Measurements from ENCODE around the gene RFX8. TPM values are rescaled to one million over a fixed set of nuclear protein-coding genes. Genes with fewer than 3 reads are reported as not detected.

Gene RFX8
- total and polyA plus RNA-seq, 2 of the 4 experiments (the other 2 are of a cell fraction) = 2.9 to 5.3 TPM

DNA sequence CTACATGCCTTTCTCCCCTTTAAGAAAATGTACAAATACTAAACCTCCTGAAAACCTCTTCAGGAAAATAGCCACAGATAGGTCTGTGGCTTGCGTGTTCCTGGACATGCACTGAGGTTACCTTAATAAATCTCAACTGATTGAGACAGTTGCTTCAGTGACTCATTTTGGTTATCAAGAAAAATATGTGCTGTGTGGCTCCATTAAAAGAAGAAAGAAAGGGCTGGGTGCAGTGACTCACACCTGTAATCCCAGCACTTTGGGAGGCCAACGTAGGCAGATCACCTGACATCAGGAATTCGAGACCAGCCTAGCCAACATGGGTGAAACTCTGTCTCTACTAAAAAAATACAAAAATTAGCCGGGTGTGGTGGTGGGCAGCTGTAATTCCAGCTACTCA, 114.7 kb downstream of the RFX8 start:
- no peaks in the 10 kb centered on the region for H3K79me1 ChIP-seq (ENCODE audit: low read depth in 1 of 2, low read length in 2 of 2)
- H3K36me3 ChIP-seq (ENCODE audit: control insufficient read depth, insufficient read depth, low read length) = no peaks in the 10 kb centered on the region
- H3K14ac ChIP-seq (replicated peaks; ENCODE audit: low read depth, low read length) = no peak overlapping the region
- no peak overlapping the region for H3K27ac ChIP-seq (ENCODE audit: insufficient read depth, low read length)
- H3K18ac ChIP-seq (ENCODE audit: low read depth, low read length) = no peak overlapping the region
- H3K4me2 ChIP-seq (ENCODE audit: low read depth, low read length) = no peak overlapping the region
- no peak overlapping the region for H2BK5ac ChIP-seq (ENCODE audit: low read depth, low read length, poor library complexity, severe bottlenecking)
- H3K4ac ChIP-seq (ENCODE audit: low read depth, low read length) = no peak overlapping the region
- no peak overlapping the region for H2BK120ac ChIP-seq (ENCODE audit: low read depth, low read length)
- 0 out of 2 replicates have a peak, but pooled peaks cover 4% of the 10 kb centered on the region for H3K9me1 ChIP-seq (ENCODE audit: insufficient read depth, low read length)
- H4K20me1 ChIP-seq (ENCODE audit: insufficient read depth, low read length) = no peaks in the 10 kb centered on the region
- H2BK15ac ChIP-seq (ENCODE audit: low read depth, low read length) = no peak overlapping the region
- H2AK9ac ChIP-seq (replicated peaks; ENCODE audit: low read depth, low read length, poor library complexity) = no peak overlapping the region
- no peak overlapping the region for H3K9ac ChIP-seq (ENCODE audit: low read depth, low read length)
- H2BK20ac ChIP-seq (ENCODE audit: low read depth, low read length) = no peak overlapping the region
- ATAC-seq (ENCODE audit: low read depth) = no peak
- BruUV-seq (replicated peaks) = no TSS peak
- H3K4me1 ChIP-seq (ENCODE audit: control insufficient read depth, insufficient read depth, low read length) = no peaks in the 10 kb centered on the region
- no CpG with 5 or more reads among the region's 4 CpGs for WGBS, 2 experiments (ENCODE audit: extremely low coverage in 2 of 2, insufficient read length in 1 of 2)
- H2AK5ac ChIP-seq (ENCODE audit: low read depth, low read length) = no peak overlapping the region
- no peak overlapping the region for H4K8ac ChIP-seq (ENCODE audit: low read depth in 2 of 2, low read length in 2 of 2)
- no peak overlapping the region for H4K5ac ChIP-seq (ENCODE audit: low read depth, low read length)
- peak; percentile 52 for DNase-seq
- dilution Hi-C loops (cut with HindIII; ENCODE audit: low sequenced_read_pairs, unreplicated experiment) = no loop called here
- no peak overlapping the region for H3K23ac ChIP-seq (ENCODE audit: low read depth, low read length)
- intact Hi-C loops (cut with micrococcal nuclease) = no loop called here
- in situ Hi-C loops (cut with MboI; ENCODE audit: low sequenced_read_pairs) = no loop called here
- no peak overlapping the region for H3K4me3 ChIP-seq (ENCODE audit: insufficient read depth, low read depth, low read length)
- ChIA-PET POLR2A (ENCODE audit: unreplicated experiment) (no interaction called here), CTCF (no interaction called here)
- no peak overlapping the region for H2AFZ ChIP-seq (replicated peaks; ENCODE audit: low read length, poor library complexity)
- no peak overlapping the region for H4K91ac ChIP-seq (ENCODE audit: insufficient read depth, low read depth, low read length)
- no peaks in the 10 kb centered on the region for H3K9me3 ChIP-seq (ENCODE audit: control insufficient read depth, insufficient read depth, low read length)
- H3K56ac ChIP-seq (ENCODE audit: extremely low read depth, insufficient read depth, low read length) = no peak overlapping the region
- no peak for TF ChIP-seq SMC3 (IDR thresholded peaks at IDR 0.05; ENCODE audit: low read depth, low read length)
- TF ChIP-seq, protein P1, sequence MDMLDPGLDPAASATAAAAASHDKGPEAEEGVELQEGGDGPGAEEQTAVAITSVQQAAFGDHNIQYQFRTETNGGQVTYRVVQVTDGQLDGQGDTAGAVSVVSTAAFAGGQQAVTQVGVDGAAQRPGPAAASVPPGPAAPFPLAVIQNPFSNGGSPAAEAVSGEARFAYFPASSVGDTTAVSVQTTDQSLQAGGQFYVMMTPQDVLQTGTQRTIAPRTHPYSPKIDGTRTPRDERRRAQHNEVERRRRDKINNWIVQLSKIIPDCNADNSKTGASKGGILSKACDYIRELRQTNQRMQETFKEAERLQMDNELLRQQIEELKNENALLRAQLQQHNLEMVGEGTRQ (IDR thresholded peaks at IDR 0.05; ENCODE audit: low read depth, low read length) = no peak
- TF ChIP-seq RFX5 (IDR thresholded peaks at IDR 0.05; ENCODE audit: low read depth, low read length) = no peak
- no peak for TF ChIP-seq RAD21 (IDR thresholded peaks at IDR 0.05; ENCODE audit: low read length)
- 0 out of 2 replicates have a peak, but pooled peaks have one; percentile 4 for TF ChIP-seq FOS (IDR thresholded peaks at IDR 0.05; ENCODE audit: low read depth, low read length)
- no peak for TF ChIP-seq MAFK (IDR thresholded peaks at IDR 0.05; ENCODE audit: low read depth, low read length)
- peaks cover 31% of the 10 kb centered on the region for H3K27me3 ChIP-seq (ENCODE audit: control insufficient read depth, insufficient read depth, low read length)

All from IMR-90 (cell line).